Skeletal muscle tissue (tissue), 4 donors: ENCODE measurements around the gene LDB3. TPM values are rescaled to one million over a fixed set of nuclear protein-coding genes. Genes with fewer than 3 reads are reported as not detected.

Source experiments
- H3K27ac ChIP-seq: one replicate; pipeline ENCODE4 v1.7.0; 2013; ENCODE audit warnings: mild to moderate bottlenecking, low read depth, low read length, inconsistent platforms
- H3K27me3 ChIP-seq, 3 donors: one replicate each; pipeline ENCODE4 v1.7.0; 2013; ENCODE audit warnings: low read length in 3 of 3; ENCODE audit not compliant: control insufficient read depth in 3 of 3, insufficient read depth in 3 of 3
- H3K36me3 ChIP-seq, 3 donors: one replicate each; pipeline ENCODE4 v1.7.0; 2013; ENCODE audit warnings: low read length in 3 of 3; ENCODE audit not compliant: control insufficient read depth in 3 of 3, insufficient read depth in 3 of 3
- H3K4me1 ChIP-seq, 3 donors: one replicate each; pipeline ENCODE4 v1.7.0; 2013; ENCODE audit warnings: low read length in 3 of 3, mild to moderate bottlenecking in 3 of 3; ENCODE audit not compliant: control insufficient read depth in 3 of 3, insufficient read depth in 3 of 3
- H3K4me3 ChIP-seq, 3 donors: one replicate each; pipeline ENCODE4 v1.7.0; 2013; ENCODE audit warnings: low read length in 3 of 3
- H3K9ac ChIP-seq, 3 donors: one replicate each; pipeline ENCODE4 v1.7.0; 2013; ENCODE audit warnings: low read length in 3 of 3, mild to moderate bottlenecking in 3 of 3, moderate library complexity in 2 of 3, low read depth in 1 of 3
- H3K9me3 ChIP-seq, 3 donors: one replicate each; pipeline ENCODE4 v1.7.0; 2013; ENCODE audit warnings: low read length in 3 of 3; ENCODE audit not compliant: control insufficient read depth in 3 of 3
- total RNA-seq: library from RNA; depleted of rRNA; stranded (reverse); fragments of >200 nt; gene quantifications from one replicate; pipeline ENCODE4 v1.2.3, GENCODE V29; 2014
- donor health status: Osteomylitis.

LDB3 gene
- total RNA-seq, 1 donor from 2014 or later, result 87.7 TPM

GRCh38 chr10:86699541-86699940, 31.2 kb downstream of the LDB3 start:
- Histone ChIP-seq H3K4me1 (peaks cover 22 to 77% (median 55%) of the 10 kb centered on the region in 3 donors), H3K36me3 (peaks cover 76 to 79% (median 77%) of the 10 kb centered on the region in 3 donors), H3K27ac (no peak overlapping the region), H3K9ac (peak overlapping the region in 1 of 3 donors; percentile 33), H3K9me3 (no peaks in the 10 kb centered on the region), H3K4me3 (no peak overlapping the region), H3K27me3 (no peaks in the 10 kb centered on the region)

GRCh38 chr10:86699991-86700840, 31.9 kb downstream of the LDB3 start:
- H3K4me1 ChIP-seq, result peaks cover 18 to 76% (median 53%) of the 10 kb centered on the region in 3 donors
- H3K27ac ChIP-seq, result no peak overlapping the region
- peaks cover 70 to 73% (median 72%) of the 10 kb centered on the region in 3 donors for H3K36me3 ChIP-seq
- peak overlapping the region in 1 of 3 donors; percentile 57 for H3K9ac ChIP-seq
- H3K9me3 ChIP-seq, result no peaks in the 10 kb centered on the region
- no peak overlapping the region for H3K4me3 ChIP-seq
- no peaks in the 10 kb centered on the region for H3K27me3 ChIP-seq

GRCh38 chr10:86700851-86701617, 32.7 kb downstream of the LDB3 start:
- Histone ChIP-seq H3K36me3 (peaks cover 68 to 73% (median 73%) of the 10 kb centered on the region in 3 donors), H3K27ac (no peak overlapping the region)

GRCh38 chr10:86703176-86703575, 34.9 kb downstream of the LDB3 start:
- no peaks in the 10 kb centered on the region for H3K9me3 ChIP-seq
- peaks cover 76 to 80% (median 77%) of the 10 kb centered on the region in 3 donors for H3K36me3 ChIP-seq
- no peak overlapping the region for H3K27ac ChIP-seq
- peak overlapping the region in 1 of 3 donors; percentile 45 for H3K9ac ChIP-seq
- no peak overlapping the region for H3K4me3 ChIP-seq
- H3K4me1 ChIP-seq, result peaks cover 21 to 83% (median 68%) of the 10 kb centered on the region in 3 donors
- no peaks in the 10 kb centered on the region for H3K27me3 ChIP-seq

More at GRCh38 chr10:86700851-86701617, 32.7 kb downstream of the LDB3 start:
- Histone ChIP-seq H3K9ac (peak overlapping the region in 1 of 3 donors; percentile 57), H3K4me3 (no peak overlapping the region), H3K9me3 (no peaks in the 10 kb centered on the region), H3K4me1 (peaks cover 26 to 76% (median 54%) of the 10 kb centered on the region in 3 donors), H3K27me3 (no peaks in the 10 kb centered on the region)

GRCh38 chr10:86705139-86705538, 36.8 kb downstream of the LDB3 start:
- peaks cover 20 to 85% (median 71%) of the 10 kb centered on the region in 3 donors for H3K4me1 ChIP-seq
- H3K36me3 ChIP-seq, result peaks cover 70 to 80% (median 71%) of the 10 kb centered on the region in 3 donors

GRCh38 chr10:86705905-86706304, 37.6 kb downstream of the LDB3 start:
- Histone ChIP-seq H3K27ac (peak overlapping the region; percentile 38), H3K4me3 (no peak overlapping the region), H3K4me1 (peaks cover 24 to 85% (median 73%) of the 10 kb centered on the region in 3 donors), H3K36me3 (peaks cover 63 to 73% (median 65%) of the 10 kb centered on the region in 3 donors), H3K27me3 (no peaks in the 10 kb centered on the region), H3K9ac (peak overlapping the region; percentile 21 to 66 (median 26)), H3K9me3 (no peaks in the 10 kb centered on the region)

More at GRCh38 chr10:86705139-86705538, 36.8 kb downstream of the LDB3 start:
- Histone ChIP-seq H3K27ac (no peak overlapping the region), H3K4me3 (no peak overlapping the region), H3K9ac (peak overlapping the region in 1 of 3 donors; percentile 66), H3K27me3 (no peaks in the 10 kb centered on the region), H3K9me3 (no peaks in the 10 kb centered on the region)

GRCh38 chr10:86706401-86706841, 38.1 kb downstream of the LDB3 start:
- Histone ChIP-seq H3K9me3 (no peaks in the 10 kb centered on the region), H3K4me3 (no peak overlapping the region), H3K36me3 (peaks cover 59 to 68% (median 60%) of the 10 kb centered on the region in 3 donors), H3K27ac (peak overlapping the region; percentile 38), H3K4me1 (peaks cover 25 to 85% (median 74%) of the 10 kb centered on the region in 3 donors), H3K9ac (peak overlapping the region in 1 of 3 donors; percentile 66), H3K27me3 (no peaks in the 10 kb centered on the region)

- peak overlapping the region in 1 of 3 donors; percentile 66 for H3K9ac ChIP-seq
- no peaks in the 10 kb centered on the region for H3K27me3 ChIP-seq
- peaks cover 27 to 81% (median 76%) of the 10 kb centered on the region in 3 donors for H3K4me1 ChIP-seq
- H3K27ac ChIP-seq, result peak overlapping the region; percentile 38
- H3K36me3 ChIP-seq, result peaks cover 53 to 62% (median 55%) of the 10 kb centered on the region in 3 donors
- no peak overlapping the region for H3K4me3 ChIP-seq
- H3K9me3 ChIP-seq, result no peaks in the 10 kb centered on the region
These were observed 38.7 kb downstream of the LDB3 start for GRCh38 chr10:86706977-86707376.

- H3K36me3 ChIP-seq, result peaks cover 50 to 57% (median 50%) of the 10 kb centered on the region in 3 donors
- H3K9ac ChIP-seq, result peak overlapping the region in 2 of 3 donors; percentile 12 to 64
- H3K27ac ChIP-seq, result peak overlapping the region; percentile 38
- peak overlapping the region in 1 of 3 donors; percentile 45 for H3K4me3 ChIP-seq
- H3K27me3 ChIP-seq, result no peaks in the 10 kb centered on the region
- H3K4me1 ChIP-seq, result peaks cover 33 to 81% (median 77%) of the 10 kb centered on the region in 3 donors
- no peaks in the 10 kb centered on the region for H3K9me3 ChIP-seq
These were observed 39.2 kb downstream of the LDB3 start for GRCh38 chr10:86707505-86707904.
